HEK293 (cell line): ENCODE data around the gene KCNMA1.

Source experiments
- CTCF ChIA-PET: fragments of 350-600 bp; formaldehyde crosslinking; extraction: SDS; loops from one replicate; lab custom pipeline; 2021; ENCODE audit warnings: antibody characterized with exemption; lab: Yijun Ruan, JAX
- POLR2A ChIA-PET: fragments of 300-600 bp; formaldehyde crosslinking; extraction: SDS; loops from one replicate; lab custom pipeline; 2020; ENCODE audit warnings: antibody characterized with exemption, inconsistent platforms; lab: Yijun Ruan, JAX
- H3K27ac ChIP-seq: fragments of 200-500 bp; sonication (Bioruptor generic); 2 replicates; pipeline ENCODE4 v1.5.1; 2014; ENCODE audit warnings: low read depth, low read length, control low read depth, inconsistent platforms; ENCODE audit errors: extremely low read depth
- H3K36me3 ChIP-seq, 2 experiments: fragments of 200-500 bp in 1 of 2; sonication (Bioruptor generic) in 1 of 2; 1 replicate in 1 of 2; 2 replicates in 1 of 2; pipeline ENCODE4 v1.5.1; 2014 to 2017; ENCODE audit warnings: inconsistent platforms in 2 of 2, low read length in 2 of 2; ENCODE audit not compliant: control insufficient read depth in 2 of 2, insufficient read depth in 1 of 2
- H3K4me1 ChIP-seq: fragments of 200-500 bp; sonication (Bioruptor generic); 2 replicates; pipeline ENCODE4 v1.5.1; 2014; ENCODE audit warnings: mild to moderate bottlenecking, low read length, inconsistent platforms; ENCODE audit not compliant: control insufficient read depth, insufficient read depth
- H3K4me3 ChIP-seq: 2 replicates; pipeline ENCODE4 v1.5.1; 2011; ENCODE audit warnings: low read depth, mild to moderate bottlenecking, control low read depth, low read length, moderate library complexity
- H3K9me3 ChIP-seq: fragments of 200-500 bp; sonication (Bioruptor generic); 2 replicates; pipeline ENCODE4 v1.5.1; 2014; ENCODE audit warnings: low read depth, low read length, inconsistent platforms; ENCODE audit not compliant: control insufficient read depth, insufficient read depth
- AEBP2 ChIP-seq: fragments of 450-650 bp; formaldehyde crosslinking; IDR thresholded peaks from 2 replicates; pipeline ENCODE4 v1.5.1; 2016; ENCODE audit warnings: missing biosample characterization, missing genetic modification characterization, borderline replicate concordance
- PRDM10 ChIP-seq: fragments of 450-650 bp; formaldehyde crosslinking; IDR thresholded peaks from 2 replicates; pipeline ENCODE4 v1.5.1; 2016; ENCODE audit warnings: missing biosample characterization, missing genetic modification characterization
- SP3 ChIP-seq: fragments of 450-650 bp; formaldehyde crosslinking; IDR thresholded peaks from 2 replicates; pipeline ENCODE4 v1.5.1; 2016; ENCODE audit warnings: missing biosample characterization, missing genetic modification characterization
- ZFP37 ChIP-seq: fragments of 450-650 bp; formaldehyde crosslinking; IDR thresholded peaks from 2 replicates; pipeline ENCODE4 v1.5.1; 2016; ENCODE audit warnings: missing biosample characterization, missing genetic modification characterization
- ZNF146 ChIP-seq: fragments of 450-650 bp; formaldehyde crosslinking; IDR thresholded peaks from 2 replicates; pipeline ENCODE4 v1.5.1; 2016; ENCODE audit warnings: missing biosample characterization, missing genetic modification characterization
- ZNF24 ChIP-seq: fragments of 450-650 bp; formaldehyde crosslinking; IDR thresholded peaks from 2 replicates; pipeline ENCODE4 v1.5.1; 2016; ENCODE audit warnings: missing biosample characterization, missing genetic modification characterization
- ZNF248 ChIP-seq: fragments of 450-650 bp; formaldehyde crosslinking; IDR thresholded peaks from 2 replicates; pipeline ENCODE4 v1.5.1; 2017; ENCODE audit warnings: missing biosample characterization, missing genetic modification characterization
- ZNF292 ChIP-seq: fragments of 450-650 bp; formaldehyde crosslinking; IDR thresholded peaks from 2 replicates; pipeline ENCODE4 v1.5.1; 2016; ENCODE audit warnings: low read depth, missing biosample characterization, missing genetic modification characterization, borderline replicate concordance
- ZNF37A ChIP-seq: fragments of 450-650 bp; IDR thresholded peaks from 2 replicates; pipeline ENCODE4 v1.5.1; 2018; ENCODE audit warnings: missing biosample characterization, missing genetic modification characterization
- ZNF433 ChIP-seq: fragments of 450-650 bp; formaldehyde crosslinking; IDR thresholded peaks from 2 replicates; pipeline ENCODE4 v1.5.1; 2016; ENCODE audit warnings: missing biosample characterization, missing genetic modification characterization, low read depth
- ZNF585B ChIP-seq: fragments of 450-650 bp; formaldehyde crosslinking; IDR thresholded peaks from 2 replicates; pipeline ENCODE4 v1.5.1; 2016; ENCODE audit warnings: missing biosample characterization, missing genetic modification characterization
- ZNF658 ChIP-seq: fragments of 450-650 bp; formaldehyde crosslinking; IDR thresholded peaks from 2 replicates; pipeline ENCODE4; 2016; ENCODE audit warnings: missing biosample characterization, missing genetic modification characterization
- ZNF660 ChIP-seq: fragments of 450-650 bp; IDR thresholded peaks from 2 replicates; pipeline ENCODE4 v1.5.1; 2018; ENCODE audit warnings: missing biosample characterization, mild to moderate bottlenecking, missing genetic modification characterization
- TF ChIP-seq, protein P1 (sequence below): fragments of 450-650 bp; formaldehyde crosslinking; IDR thresholded peaks from 2 replicates; pipeline ENCODE4 v1.5.1; 2017; ENCODE audit warnings: missing biosample characterization, missing genetic modification characterization
- TF ChIP-seq, protein P2 (sequence below): fragments of 450-650 bp; formaldehyde crosslinking; IDR thresholded peaks from 2 replicates; pipeline ENCODE4 v1.5.1; 2016; ENCODE audit warnings: missing biosample characterization, missing genetic modification characterization
- TF ChIP-seq, protein P3 (sequence below): fragments of 450-650 bp; IDR thresholded peaks from 2 replicates; pipeline ENCODE4 v1.5.1; 2018; ENCODE audit warnings: missing biosample characterization, mild to moderate bottlenecking, missing genetic modification characterization

KCNMA1 gene

DNA sequence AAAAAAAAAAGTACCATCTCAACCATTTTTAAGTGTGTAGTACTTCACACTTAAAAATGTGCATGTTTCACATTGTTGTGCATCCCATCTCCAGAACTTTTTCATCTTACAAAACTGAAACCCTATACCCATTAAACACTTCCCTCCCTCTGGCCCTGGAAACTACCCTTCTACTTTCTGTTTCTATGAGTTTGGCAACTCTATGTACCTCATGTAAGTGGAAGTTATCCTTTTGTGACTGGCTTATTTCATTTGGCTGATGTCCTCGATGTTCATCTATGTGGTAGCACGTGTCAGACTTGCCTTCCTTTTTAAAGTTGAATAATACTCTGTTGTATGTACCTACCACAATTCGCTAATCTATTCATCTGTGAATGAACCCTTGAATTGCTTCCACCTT, 12.2 kb downstream of the KCNMA1 start:
- TF ChIP-seq, protein P1, sequence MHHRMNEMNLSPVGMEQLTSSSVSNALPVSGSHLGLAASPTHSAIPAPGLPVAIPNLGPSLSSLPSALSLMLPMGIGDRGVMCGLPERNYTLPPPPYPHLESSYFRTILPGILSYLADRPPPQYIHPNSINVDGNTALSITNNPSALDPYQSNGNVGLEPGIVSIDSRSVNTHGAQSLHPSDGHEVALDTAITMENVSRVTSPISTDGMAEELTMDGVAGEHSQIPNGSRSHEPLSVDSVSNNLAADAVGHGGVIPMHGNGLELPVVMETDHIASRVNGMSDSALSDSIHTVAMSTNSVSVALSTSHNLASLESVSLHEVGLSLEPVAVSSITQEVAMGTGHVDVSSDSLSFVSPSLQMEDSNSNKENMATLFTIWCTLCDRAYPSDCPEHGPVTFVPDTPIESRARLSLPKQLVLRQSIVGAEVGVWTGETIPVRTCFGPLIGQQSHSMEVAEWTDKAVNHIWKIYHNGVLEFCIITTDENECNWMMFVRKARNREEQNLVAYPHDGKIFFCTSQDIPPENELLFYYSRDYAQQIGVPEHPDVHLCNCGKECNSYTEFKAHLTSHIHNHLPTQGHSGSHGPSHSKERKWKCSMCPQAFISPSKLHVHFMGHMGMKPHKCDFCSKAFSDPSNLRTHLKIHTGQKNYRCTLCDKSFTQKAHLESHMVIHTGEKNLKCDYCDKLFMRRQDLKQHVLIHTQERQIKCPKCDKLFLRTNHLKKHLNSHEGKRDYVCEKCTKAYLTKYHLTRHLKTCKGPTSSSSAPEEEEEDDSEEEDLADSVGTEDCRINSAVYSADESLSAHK (tag by site-specific recombination): peak; percentile 64
- TF ChIP-seq ZNF248 (tag by site-specific recombination) (no peak), PRDM10 (tag by site-specific recombination) (0 out of 2 replicates have a peak, but pooled peaks have one; percentile 24)
- Histone ChIP-seq H3K27ac (no peak overlapping the region), H3K36me3 (no peaks in the 10 kb centered on the region), H3K9me3 (no peaks in the 10 kb centered on the region), H3K4me3 (no peak overlapping the region), H3K4me1 (peaks cover 5% of the 10 kb centered on the region; the same call in 1 of the 2 replicates)
- CTCF ChIA-PET: no interaction called here
- POLR2A ChIA-PET: no interaction called here

DNA sequence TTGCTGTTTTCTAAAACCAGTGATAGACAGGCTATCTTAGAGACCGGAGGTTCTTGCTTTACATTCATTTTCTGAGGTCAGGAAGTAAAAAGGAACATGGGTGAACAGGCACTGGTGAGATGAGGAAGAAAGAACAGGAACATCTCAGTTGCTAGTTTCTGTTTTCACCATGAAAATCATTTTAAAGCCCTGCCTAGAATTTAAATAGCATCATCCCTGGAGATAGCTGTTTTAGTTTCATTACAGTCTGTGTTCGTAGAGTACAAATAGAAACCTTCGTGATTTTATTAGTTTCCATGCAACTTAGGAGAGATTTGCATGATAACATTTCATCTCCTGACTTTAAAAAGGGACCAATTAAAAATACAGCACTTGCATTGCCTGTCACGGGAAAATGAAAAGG, 14.7 kb downstream of the KCNMA1 start:
- no peaks in the 10 kb centered on the region for H3K9me3 ChIP-seq
- peaks cover 5% of the 10 kb centered on the region; the same call in 1 of the 2 replicates for H3K4me1 ChIP-seq
- no peak overlapping the region for H3K4me3 ChIP-seq
- CTCF ChIA-PET: interaction anchor here (0.7 to 1.4 kb wide), 2 partner anchors 17 to 187 kb away, joined by 3 to 4 read pairs; no protein-coding TSS in a partner anchor
- H3K27ac ChIP-seq: no peak overlapping the region
- POLR2A ChIA-PET: no interaction called here
- H3K36me3 ChIP-seq: no peaks in the 10 kb centered on the region
- TF ChIP-seq ZNF658 (tag by site-specific recombination) (no peak), AEBP2 (no peak), ZNF660 (tag by site-specific recombination) (no peak), ZFP37 (tag by site-specific recombination) (no peak), ZNF292 (tag by site-specific recombination) (no peak), SP3 (tag by site-specific recombination) (no peak), PRDM10 (tag by site-specific recombination) (no peak), ZNF24 (tag by site-specific recombination) (no peak), ZNF433 (tag by site-specific recombination) (no peak), ZNF585B (tag by site-specific recombination) (no peak), ZNF146 (tag by site-specific recombination) (no peak), ZNF37A (tag by site-specific recombination) (no peak)
- TF ChIP-seq, protein P2, sequence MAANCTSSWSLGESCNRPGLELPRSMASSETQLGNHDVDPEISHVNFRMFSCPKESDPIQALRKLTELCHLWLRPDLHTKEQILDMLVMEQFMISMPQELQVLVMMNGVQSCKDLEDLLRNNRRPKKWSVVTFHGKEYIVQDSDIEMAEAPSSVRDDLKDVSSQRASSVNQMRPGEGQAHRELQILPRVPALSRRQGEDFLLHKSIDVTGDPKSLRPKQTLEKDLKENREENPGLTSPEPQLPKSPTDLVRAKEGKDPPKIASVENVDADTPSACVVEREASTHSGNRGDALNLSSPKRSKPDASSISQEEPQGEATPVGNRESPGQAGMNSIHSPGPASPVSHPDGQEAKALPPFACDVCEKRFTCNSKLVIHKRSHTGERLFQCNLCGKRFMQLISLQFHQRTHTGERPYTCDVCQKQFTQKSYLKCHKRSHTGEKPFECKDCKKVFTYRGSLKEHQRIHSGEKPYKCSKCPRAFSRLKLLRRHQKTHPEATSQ: no peak
- TF ChIP-seq, protein P3, sequence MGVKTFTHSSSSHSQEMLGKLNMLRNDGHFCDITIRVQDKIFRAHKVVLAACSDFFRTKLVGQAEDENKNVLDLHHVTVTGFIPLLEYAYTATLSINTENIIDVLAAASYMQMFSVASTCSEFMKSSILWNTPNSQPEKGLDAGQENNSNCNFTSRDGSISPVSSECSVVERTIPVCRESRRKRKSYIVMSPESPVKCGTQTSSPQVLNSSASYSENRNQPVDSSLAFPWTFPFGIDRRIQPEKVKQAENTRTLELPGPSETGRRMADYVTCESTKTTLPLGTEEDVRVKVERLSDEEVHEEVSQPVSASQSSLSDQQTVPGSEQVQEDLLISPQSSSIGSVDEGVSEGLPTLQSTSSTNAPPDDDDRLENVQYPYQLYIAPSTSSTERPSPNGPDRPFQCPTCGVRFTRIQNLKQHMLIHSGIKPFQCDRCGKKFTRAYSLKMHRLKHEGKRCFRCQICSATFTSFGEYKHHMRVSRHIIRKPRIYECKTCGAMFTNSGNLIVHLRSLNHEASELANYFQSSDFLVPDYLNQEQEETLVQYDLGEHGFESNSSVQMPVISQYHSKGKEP (tag by site-specific recombination): peak; percentile 63
- TF ChIP-seq, protein P1 (tag by site-specific recombination): 0 out of 2 replicates have a peak, but pooled peaks have one; percentile 23
